Progenitor cell of endocrine pancreas (in vitro differentiated cells): ENCODE results near the gene TMEM272. TPM values are rescaled to one million over a fixed set of nuclear protein-coding genes. Genes with fewer than 3 reads are reported as not detected.

Experiments used
- DNase-seq: peaks from one replicate; pipeline ENCODE4 v3.0.0; 2021; ENCODE audit warnings: low spot score; ENCODE audit not compliant: unreplicated experiment
- H3K27ac Mint-ChIP-seq: 2 replicates; pipeline ENCODE4 v1.8.0; 2021; ENCODE audit warnings: mild to moderate bottlenecking, moderate library complexity, mixed read lengths
- H3K27me3 Mint-ChIP-seq: 2 replicates; pipeline ENCODE4 v1.8.0; 2021; ENCODE audit warnings: mixed read lengths
- H3K36me3 Mint-ChIP-seq: 2 replicates; pipeline ENCODE4 v1.8.0; 2022; ENCODE audit warnings: mixed read lengths; ENCODE audit not compliant: insufficient read depth
- H3K4me1 Mint-ChIP-seq: 2 replicates; pipeline ENCODE4 v1.8.0; 2021; ENCODE audit warnings: low read depth, mixed read lengths
- H3K4me3 Mint-ChIP-seq: 2 replicates; pipeline ENCODE4 v1.8.0; 2021; ENCODE audit warnings: low read depth, mild to moderate bottlenecking, moderate library complexity, mixed read lengths
- H3K9me3 Mint-ChIP-seq: 2 replicates; pipeline ENCODE4 v1.8.0; 2021; ENCODE audit warnings: low read depth, mixed read lengths
- total RNA-seq: library from RNA; stranded (reverse); gene quantifications from 2 replicates; pipeline ENCODE4 v1.2.1, GENCODE V29; 2021
- TF ChIP-seq, protein P1 (sequence below): fragments of 200-600 bp; sonication (generic); IDR thresholded peaks from one replicate; pipeline ENCODE4 v1.5.0; 2021; ENCODE audit warnings: antibody characterized with exemption, mild to moderate bottlenecking; ENCODE audit not compliant: unreplicated experiment

The TMEM272 gene
- total RNA-seq, 1 donor from 2014 or later = 1.5 TPM

DNA sequence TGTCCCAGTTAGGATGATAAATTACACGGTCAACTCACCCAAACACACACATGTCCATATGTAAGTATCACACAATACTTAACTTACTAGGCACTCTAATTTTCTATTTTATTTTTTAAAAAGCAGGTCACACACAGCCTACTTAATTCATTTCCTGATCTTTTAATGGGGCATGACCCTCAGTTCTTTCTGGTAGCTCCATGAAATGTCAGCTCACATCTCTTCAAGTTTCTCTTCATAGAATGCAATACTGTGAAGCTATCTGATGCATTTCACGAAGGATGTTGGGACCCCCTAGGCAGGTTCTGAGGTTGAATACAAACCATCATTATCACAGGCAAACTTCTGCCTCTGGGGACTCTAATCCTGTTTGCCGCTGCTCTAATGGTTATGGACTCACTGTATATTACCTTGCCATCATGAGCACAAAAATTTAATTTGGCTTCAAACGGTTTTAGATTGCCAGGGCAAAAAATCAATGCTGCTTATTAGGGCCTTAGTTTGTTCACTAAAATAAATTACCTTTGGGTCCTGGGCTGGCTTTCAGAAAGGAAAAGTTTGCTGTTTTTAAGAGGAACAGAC is 24.9 kb downstream of the TMEM272 start:
- no peak for DNase-seq
- Mint-ChIP-seq H3K36me3 (no peaks in the 10 kb centered on the region), H3K9me3 (no peaks in the 10 kb centered on the region), H3K27me3 (peaks cover 15% of the 10 kb centered on the region), H3K27ac (no peak overlapping the region), H3K4me1 (peaks cover 4% of the 10 kb centered on the region), H3K4me3 (no peak overlapping the region)
- TF ChIP-seq, protein P1, sequence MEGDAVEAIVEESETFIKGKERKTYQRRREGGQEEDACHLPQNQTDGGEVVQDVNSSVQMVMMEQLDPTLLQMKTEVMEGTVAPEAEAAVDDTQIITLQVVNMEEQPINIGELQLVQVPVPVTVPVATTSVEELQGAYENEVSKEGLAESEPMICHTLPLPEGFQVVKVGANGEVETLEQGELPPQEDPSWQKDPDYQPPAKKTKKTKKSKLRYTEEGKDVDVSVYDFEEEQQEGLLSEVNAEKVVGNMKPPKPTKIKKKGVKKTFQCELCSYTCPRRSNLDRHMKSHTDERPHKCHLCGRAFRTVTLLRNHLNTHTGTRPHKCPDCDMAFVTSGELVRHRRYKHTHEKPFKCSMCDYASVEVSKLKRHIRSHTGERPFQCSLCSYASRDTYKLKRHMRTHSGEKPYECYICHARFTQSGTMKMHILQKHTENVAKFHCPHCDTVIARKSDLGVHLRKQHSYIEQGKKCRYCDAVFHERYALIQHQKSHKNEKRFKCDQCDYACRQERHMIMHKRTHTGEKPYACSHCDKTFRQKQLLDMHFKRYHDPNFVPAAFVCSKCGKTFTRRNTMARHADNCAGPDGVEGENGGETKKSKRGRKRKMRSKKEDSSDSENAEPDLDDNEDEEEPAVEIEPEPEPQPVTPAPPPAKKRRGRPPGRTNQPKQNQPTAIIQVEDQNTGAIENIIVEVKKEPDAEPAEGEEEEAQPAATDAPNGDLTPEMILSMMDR = no peak

DNA sequence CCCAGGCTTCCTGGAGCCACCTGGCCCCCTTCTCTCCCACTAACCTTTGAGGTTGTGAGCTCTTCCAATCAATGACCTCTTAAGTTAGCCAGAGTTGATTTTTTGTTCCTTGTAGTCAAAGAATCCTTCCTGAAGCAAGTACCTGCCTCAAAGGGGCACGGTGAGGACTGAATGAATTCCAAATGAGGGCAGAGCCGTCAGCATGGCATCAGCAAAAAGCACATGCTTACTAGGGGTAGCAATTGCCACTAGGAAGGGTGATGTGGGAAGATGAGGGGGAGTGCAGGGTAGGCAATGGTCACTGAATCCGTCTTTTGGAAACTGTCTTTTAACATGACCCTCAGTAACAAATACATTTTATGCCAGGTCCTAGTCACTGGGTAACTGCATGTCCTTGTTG is 25.4 kb downstream of the TMEM272 start:
- Mint-ChIP-seq H3K4me3 (no peak overlapping the region), H3K4me1 (peaks cover 4% of the 10 kb centered on the region), H3K27ac (no peak overlapping the region), H3K27me3 (peaks cover 15% of the 10 kb centered on the region), H3K9me3 (no peaks in the 10 kb centered on the region), H3K36me3 (no peaks in the 10 kb centered on the region)
- TF ChIP-seq, protein P1 = no peak
- DNase-seq = no peak

DNA sequence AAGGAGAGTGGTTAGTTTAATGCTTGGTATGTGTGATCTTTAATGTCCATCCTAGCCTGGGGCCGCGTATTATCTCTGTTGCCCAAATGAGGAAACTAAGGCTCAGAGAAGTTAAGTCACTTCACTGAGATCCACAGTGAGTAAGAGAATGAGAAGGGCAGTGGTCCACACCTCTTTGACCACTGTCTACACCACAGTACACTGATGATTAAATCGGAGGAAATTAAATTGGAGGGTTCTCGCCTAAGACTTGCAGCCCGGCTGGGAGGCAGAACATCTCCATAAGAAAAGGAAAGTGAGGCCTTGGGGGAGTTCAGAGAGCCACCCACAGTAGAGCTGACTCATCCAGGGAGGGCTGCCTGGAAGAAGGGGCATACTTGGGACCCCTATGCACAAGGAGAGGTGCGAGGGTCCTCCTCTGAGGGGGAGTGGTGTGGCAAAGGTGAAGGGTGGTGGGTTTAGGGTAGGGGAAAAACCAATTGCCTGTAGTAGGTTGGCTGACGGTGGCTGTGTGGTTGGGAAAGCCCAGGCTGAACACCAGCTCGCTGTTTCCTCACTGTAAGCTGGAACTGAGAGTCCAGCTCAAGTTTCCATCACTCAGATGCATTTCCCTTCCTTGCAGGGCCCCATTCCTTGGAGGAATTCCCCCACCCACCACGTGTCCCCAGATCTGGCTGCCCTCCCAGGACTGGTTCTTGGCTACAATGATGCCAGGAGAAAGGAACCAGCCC is 26.0 kb downstream of the TMEM272 start:
- Mint-ChIP-seq H3K27ac (peak overlapping the region; percentile 3), H3K27me3 (peaks cover 15% of the 10 kb centered on the region), H3K4me1 (peaks cover 4% of the 10 kb centered on the region), H3K9me3 (no peaks in the 10 kb centered on the region), H3K36me3 (no peaks in the 10 kb centered on the region), H3K4me3 (no peak overlapping the region)
- TF ChIP-seq, protein P1 = no peak
- no peak for DNase-seq

DNA sequence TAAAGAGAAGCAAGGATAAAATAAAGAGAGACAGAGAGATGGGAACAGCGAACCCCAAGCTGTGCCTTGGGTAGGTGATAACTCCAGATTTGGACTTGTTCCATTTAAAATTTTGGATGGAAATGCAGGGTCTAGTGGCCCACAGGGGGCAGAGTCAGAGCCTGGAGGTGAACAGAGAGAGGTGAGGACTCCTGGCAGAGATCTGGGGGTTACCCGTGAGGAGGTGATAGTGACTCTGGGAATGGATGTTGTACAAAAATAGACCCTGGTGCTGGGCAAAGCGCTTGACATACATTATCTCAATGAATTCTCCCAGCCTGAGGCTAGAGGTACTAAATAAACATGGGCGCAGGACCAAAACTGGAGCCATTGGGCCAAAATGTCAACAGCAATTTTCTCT is 26.7 kb downstream of the TMEM272 start:
- TF ChIP-seq, protein P1 = no peak
- no peaks in the 10 kb centered on the region for H3K9me3 Mint-ChIP-seq
- no peak overlapping the region for H3K4me3 Mint-ChIP-seq
- no peaks in the 10 kb centered on the region for H3K36me3 Mint-ChIP-seq
- H3K27me3 Mint-ChIP-seq = peaks cover 15% of the 10 kb centered on the region
- no peak for DNase-seq
- no peak overlapping the region for H3K27ac Mint-ChIP-seq
- H3K4me1 Mint-ChIP-seq = peaks cover 4% of the 10 kb centered on the region

DNA sequence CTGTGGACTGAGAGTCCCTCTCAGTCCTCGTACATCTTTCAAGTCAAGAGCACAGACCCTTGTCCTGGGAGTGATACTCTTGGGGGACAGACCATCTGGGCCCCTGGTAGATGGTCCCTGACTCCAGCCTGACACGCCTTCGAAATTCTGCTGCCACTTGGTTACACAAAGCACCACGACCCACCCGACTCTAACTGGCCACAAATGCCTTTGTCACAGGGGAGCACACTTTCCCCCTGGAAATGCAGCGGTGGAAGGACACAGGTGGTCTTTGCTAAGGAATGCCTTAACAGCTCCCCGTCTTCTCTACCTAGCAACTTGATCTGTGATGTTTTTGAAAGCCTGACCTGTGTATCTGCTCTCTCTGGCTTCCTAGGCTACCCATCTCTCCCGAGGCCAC is 27.3 kb downstream of the TMEM272 start:
- Mint-ChIP-seq H3K9me3 (no peaks in the 10 kb centered on the region), H3K36me3 (no peaks in the 10 kb centered on the region), H3K4me1 (peaks cover 4% of the 10 kb centered on the region), H3K4me3 (no peak overlapping the region), H3K27me3 (peaks cover 15% of the 10 kb centered on the region), H3K27ac (no peak overlapping the region)
- DNase-seq = no peak
- TF ChIP-seq, protein P1 = no peak
